Activated CD8-positive, alpha-beta T cell treated with anti-CD3 and anti-CD28 coated beads for 36 hours (primary cell): Measurements from ENCODE around the gene CEACAM1. TPM values are rescaled to one million over a fixed set of nuclear protein-coding genes. Genes with fewer than 3 reads are reported as not detected.

Experiments
- ATAC-seq: fragments of 200-7000 bp; cut with Tn5 transposase; one replicate; pipeline ENCODE4 v1.10.0; 2021; ENCODE audit warnings: mild to moderate bottlenecking, moderate library complexity
- CTCF ChIA-PET: fragments of 350-600 bp; sonication (Branson Sonifier 250); formaldehyde crosslinking; loops from one replicate; lab custom pipeline; 2021; ENCODE audit warnings: antibody characterized with exemption; lab: Charles Lee
- POLR2A ChIA-PET: fragments of 350-600 bp; sonication (Branson Sonifier 250); formaldehyde crosslinking; loops from one replicate; lab custom pipeline; 2021; ENCODE audit warnings: antibody characterized with exemption; lab: Charles Lee
- DNase-seq: peaks from one replicate; pipeline ENCODE4 v3.0.0-alpha.2; 2020
- H3K27ac Mint-ChIP-seq: one replicate; pipeline ENCODE4 v1.8.0; 2021; ENCODE audit warnings: mild to moderate bottlenecking, mixed read lengths
- H3K27me3 Mint-ChIP-seq: one replicate; pipeline ENCODE4 v1.8.0; 2021; ENCODE audit warnings: mixed read lengths
- H3K36me3 Mint-ChIP-seq: one replicate; pipeline ENCODE4 v1.8.0; 2021; ENCODE audit warnings: low read depth, mixed read lengths
- H3K4me1 Mint-ChIP-seq: one replicate; pipeline ENCODE4 v1.8.0; 2021; ENCODE audit warnings: low read depth, mixed read lengths
- H3K4me3 Mint-ChIP-seq: one replicate; pipeline ENCODE4 v1.8.0; 2021; ENCODE audit warnings: mild to moderate bottlenecking, moderate library complexity, mixed read lengths
- H3K9me3 Mint-ChIP-seq: one replicate; pipeline ENCODE4 v1.8.0; 2021; ENCODE audit warnings: mixed read lengths
- CTCF ChIP-seq: fragments of 200-600 bp; IDR thresholded peaks from one replicate; pipeline ENCODE4 v1.8.0; 2022; ENCODE audit warnings: antibody characterized with exemption, mild to moderate bottlenecking
- intact Hi-C: fragments of 100-400 bp; cut with micrococcal nuclease; formaldehyde crosslinking; loops from one replicate; pipeline ENCODE4 v1.10.0; 2022
- total RNA-seq, 2 experiments: library from RNA; stranded (reverse); gene quantifications; one replicate each; pipeline ENCODE4 v1.2.3, GENCODE V29; 2021

Gene CEACAM1
- total RNA-seq, 2 experiments from 2014 or later, result 5.2 to 5.3 TPM

GRCh38 chr19:42478765-42479311, 49.4 kb downstream of the CEACAM1 start:
- intact Hi-C loops, result no loop called here
- Mint-ChIP-seq H3K27ac (no peak overlapping the region), H3K4me1 (peaks cover 15% of the 10 kb centered on the region), H3K4me3 (no peak overlapping the region), H3K9me3 (no peaks in the 10 kb centered on the region), H3K36me3 (peaks cover 2% of the 10 kb centered on the region), H3K27me3 (peaks cover 2% of the 10 kb centered on the region)
- ATAC-seq, result no peak
- ChIA-PET CTCF (interaction anchor here (1.4 to 3.2 kb wide), 3 partner anchors 28 to 49 kb away, joined by 5 to 11 read pairs (median 7); partner anchors contain the start of gene CEACAM1), POLR2A (interaction anchor here (0.9 kb wide), 1 partner anchor 9 kb away, joined by 4 read pairs; no protein-coding TSS in a partner anchor)
- no peak for TF ChIP-seq CTCF
- DNase-seq, result no peak

DNA sequence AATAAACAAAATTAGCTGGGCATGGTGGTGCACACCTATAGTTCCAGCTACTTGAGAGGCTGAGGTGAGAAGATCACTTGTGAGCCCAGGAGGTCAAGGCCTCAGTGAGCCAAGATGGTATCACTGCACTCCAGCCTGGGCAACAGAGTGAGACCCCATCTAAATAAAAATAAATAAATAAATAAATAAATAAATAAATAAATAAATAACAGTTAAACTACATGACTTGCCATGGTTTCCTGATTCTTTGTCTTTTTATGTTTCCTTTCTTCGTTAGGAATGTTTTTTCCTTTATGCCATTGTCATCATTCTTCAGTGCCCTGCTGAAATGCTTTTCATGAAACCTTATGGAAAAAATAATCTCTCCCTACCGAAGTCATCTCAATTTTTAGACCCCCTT, 50.3 kb downstream of the CEACAM1 start:
- Mint-ChIP-seq H3K4me1 (peaks cover 13% of the 10 kb centered on the region), H3K27ac (no peak overlapping the region), H3K4me3 (no peak overlapping the region), H3K9me3 (no peaks in the 10 kb centered on the region), H3K36me3 (no peaks in the 10 kb centered on the region), H3K27me3 (peaks cover 2% of the 10 kb centered on the region)
- DNase-seq, result no peak
- ChIA-PET POLR2A (no interaction called here), CTCF (interaction anchor here (3.2 kb wide), 1 partner anchor 27 kb away, joined by 11 read pairs; no protein-coding TSS in a partner anchor)
- intact Hi-C loops, result no loop called here
- TF ChIP-seq CTCF, result no peak
- no peak for ATAC-seq

DNA sequence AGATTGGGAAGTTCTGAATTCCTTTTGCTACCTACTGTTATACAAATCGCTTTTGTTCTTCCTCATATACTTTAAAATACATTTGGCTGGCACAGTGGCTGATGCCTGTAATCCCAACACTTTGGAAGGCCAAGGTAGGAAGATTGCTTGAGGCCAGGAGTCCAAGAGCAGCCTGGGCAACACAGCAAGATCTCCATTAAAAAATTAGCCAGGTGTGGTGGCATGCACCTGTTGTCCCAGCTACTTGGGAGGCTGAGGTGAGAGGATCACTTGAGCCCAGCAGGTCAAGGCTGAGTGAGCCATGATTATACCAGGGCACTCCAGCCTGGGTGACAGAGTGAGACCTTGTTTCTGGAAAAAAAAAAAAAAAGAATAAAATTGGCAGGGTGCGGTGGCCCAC, 51.2 kb downstream of the CEACAM1 start:
- CTCF ChIA-PET, result interaction anchor here (3.2 kb wide), 1 partner anchor 26 kb away, joined by 11 read pairs; no protein-coding TSS in a partner anchor
- no peak for TF ChIP-seq CTCF
- no peak for DNase-seq
- H3K27ac Mint-ChIP-seq, result no peak overlapping the region
- no peaks in the 10 kb centered on the region for H3K9me3 Mint-ChIP-seq
- intact Hi-C loops, result no loop called here
- no peaks in the 10 kb centered on the region for H3K36me3 Mint-ChIP-seq
- no peak overlapping the region for H3K4me3 Mint-ChIP-seq
- peaks cover 13% of the 10 kb centered on the region for H3K4me1 Mint-ChIP-seq
- H3K27me3 Mint-ChIP-seq, result peaks cover 2% of the 10 kb centered on the region
- ATAC-seq, result no peak
- POLR2A ChIA-PET, result no interaction called here

GRCh38 chr19:42475366-42475765, 52.9 kb downstream of the CEACAM1 start:
- no peaks in the 10 kb centered on the region for H3K9me3 Mint-ChIP-seq
- no peak overlapping the region for H3K27ac Mint-ChIP-seq
- no peak for ATAC-seq
- ChIA-PET CTCF (interaction anchor here (0.9 to 1.6 kb wide), 3 partner anchors 9 to 35 kb away, joined by 3 to 5 read pairs (median 5); no protein-coding TSS in a partner anchor), POLR2A (interaction anchor here (1.3 kb wide), 1 partner anchor 9 kb away, joined by 5 read pairs; no protein-coding TSS in a partner anchor)
- peaks cover 2% of the 10 kb centered on the region for H3K27me3 Mint-ChIP-seq
- no peak for TF ChIP-seq CTCF
- no peak overlapping the region for H3K4me3 Mint-ChIP-seq
- intact Hi-C loops, result loop anchor here (1.0 kb wide), 1 partner anchor 49 kb away; no protein-coding TSS in a partner anchor
- H3K4me1 Mint-ChIP-seq, result peaks cover 3% of the 10 kb centered on the region
- no peak for DNase-seq
- no peaks in the 10 kb centered on the region for H3K36me3 Mint-ChIP-seq

GRCh38 chr19:42474743-42475142, 53.5 kb downstream of the CEACAM1 start:
- no peak overlapping the region for H3K4me3 Mint-ChIP-seq
- CTCF ChIA-PET, result interaction anchor here (0.9 to 6.2 kb wide), 6 partner anchors 9 to 132 kb away, joined by 3 to 36 read pairs (median 4); partner anchors contain the start of gene CEACAM1
- H3K27ac Mint-ChIP-seq, result no peak overlapping the region
- DNase-seq (no peak), ATAC-seq (no peak)
- peaks cover 2% of the 10 kb centered on the region for H3K27me3 Mint-ChIP-seq
- peaks cover 3% of the 10 kb centered on the region for H3K4me1 Mint-ChIP-seq
- POLR2A ChIA-PET, result no interaction called here
- intact Hi-C loops, result loop anchor here (1.0 kb wide), 1 partner anchor 50 kb away; no protein-coding TSS in a partner anchor
- H3K9me3 Mint-ChIP-seq, result no peaks in the 10 kb centered on the region
- TF ChIP-seq CTCF, result no peak
- no peaks in the 10 kb centered on the region for H3K36me3 Mint-ChIP-seq
